ENCODE measurements around the gene NWD2.

GRCh38 chr4:37445023-37445422, 200.5 kb downstream of the NWD2 start:
- TF ChIP-seq, protein P1, sequence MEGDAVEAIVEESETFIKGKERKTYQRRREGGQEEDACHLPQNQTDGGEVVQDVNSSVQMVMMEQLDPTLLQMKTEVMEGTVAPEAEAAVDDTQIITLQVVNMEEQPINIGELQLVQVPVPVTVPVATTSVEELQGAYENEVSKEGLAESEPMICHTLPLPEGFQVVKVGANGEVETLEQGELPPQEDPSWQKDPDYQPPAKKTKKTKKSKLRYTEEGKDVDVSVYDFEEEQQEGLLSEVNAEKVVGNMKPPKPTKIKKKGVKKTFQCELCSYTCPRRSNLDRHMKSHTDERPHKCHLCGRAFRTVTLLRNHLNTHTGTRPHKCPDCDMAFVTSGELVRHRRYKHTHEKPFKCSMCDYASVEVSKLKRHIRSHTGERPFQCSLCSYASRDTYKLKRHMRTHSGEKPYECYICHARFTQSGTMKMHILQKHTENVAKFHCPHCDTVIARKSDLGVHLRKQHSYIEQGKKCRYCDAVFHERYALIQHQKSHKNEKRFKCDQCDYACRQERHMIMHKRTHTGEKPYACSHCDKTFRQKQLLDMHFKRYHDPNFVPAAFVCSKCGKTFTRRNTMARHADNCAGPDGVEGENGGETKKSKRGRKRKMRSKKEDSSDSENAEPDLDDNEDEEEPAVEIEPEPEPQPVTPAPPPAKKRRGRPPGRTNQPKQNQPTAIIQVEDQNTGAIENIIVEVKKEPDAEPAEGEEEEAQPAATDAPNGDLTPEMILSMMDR (IDR thresholded peaks at IDR 0.05), result no peak
- TF ChIP-seq POLR2A (IDR thresholded peaks at IDR 0.05), result no peak

All from adrenal gland (tissue), 5 donors.